Hepatocyte (in vitro differentiated cells): Measurements from ENCODE around the gene GCGR. TPM values are rescaled to one million over a fixed set of nuclear protein-coding genes. Genes with fewer than 3 reads are reported as not detected.
A peak's percentile ranks its signal among the peaks of the same experiment; 100 is the strongest.

Experiments
- DNase-seq: peaks from one replicate; pipeline ENCODE4 v3.0.0-alpha.2; 2016; ENCODE audit warnings: low spot score
- H2AFZ ChIP-seq: fragments of 200-600 bp; sonication (generic); 2 replicates; pipeline ENCODE4 v1.6.0; 2016; ENCODE audit warnings: antibody characterized with exemption, mild to moderate bottlenecking
- H3K27ac ChIP-seq: fragments of 200-600 bp; sonication (generic); 2 replicates; pipeline ENCODE4 v1.5.1; 2016; ENCODE audit warnings: mild to moderate bottlenecking
- H3K27me3 ChIP-seq: fragments of 200-600 bp; sonication (generic); 2 replicates; pipeline ENCODE4 v1.6.1; 2016
- H3K36me3 ChIP-seq: fragments of 200-600 bp; sonication (generic); replicated peaks from 2 replicates; pipeline ENCODE4 v1.5.1; 2016; ENCODE audit warnings: low read depth; ENCODE audit not compliant: insufficient read depth
- H3K4me1 ChIP-seq: fragments of 200-600 bp; sonication (generic); 2 replicates; pipeline ENCODE4 v1.5.1; 2016; ENCODE audit warnings: mild to moderate bottlenecking, moderate library complexity; ENCODE audit not compliant: insufficient read depth
- H3K4me2 ChIP-seq: fragments of 200-600 bp; sonication (generic); 2 replicates; pipeline ENCODE4 v1.6.0; 2016
- H3K4me3 ChIP-seq: fragments of 200-600 bp; sonication (generic); 2 replicates; pipeline ENCODE4 v1.5.1; 2016; ENCODE audit warnings: mild to moderate bottlenecking
- H3K79me2 ChIP-seq: fragments of 200-600 bp; sonication (generic); 2 replicates; pipeline ENCODE4 v1.6.0; 2017; ENCODE audit warnings: mild to moderate bottlenecking
- H3K9me2 ChIP-seq: fragments of 200-600 bp; sonication (generic); replicated peaks from 2 replicates; pipeline ENCODE4 v1.6.0; 2017; ENCODE audit warnings: mild to moderate bottlenecking; ENCODE audit not compliant: insufficient read depth
- H3K9me3 ChIP-seq: fragments of 200-600 bp; sonication (generic); 2 replicates; pipeline ENCODE4 v1.5.1; 2016; ENCODE audit warnings: low read depth, mild to moderate bottlenecking
- H4K20me1 ChIP-seq: fragments of 200-600 bp; sonication (generic); 2 replicates; pipeline ENCODE4 v1.6.0; 2016; ENCODE audit warnings: mild to moderate bottlenecking; ENCODE audit not compliant: insufficient read depth, poor library complexity, severe bottlenecking
- EZH2 ChIP-seq: fragments of 200-600 bp; sonication (generic); IDR thresholded peaks from 2 replicates; pipeline ENCODE4 v1.6.1; 2016; ENCODE audit warnings: antibody characterized with exemption, mild to moderate bottlenecking, borderline replicate concordance
- EZH2phosphoT487 ChIP-seq: fragments of 200-600 bp; sonication (generic); IDR thresholded peaks from one replicate; pipeline ENCODE4 v1.6.1; 2018; ENCODE audit warnings: antibody characterized with exemption, mild to moderate bottlenecking, low read depth, moderate library complexity; ENCODE audit not compliant: unreplicated experiment, severe bottlenecking
- WGBS: methylation state at CpG from one replicate; pipeline ENCODE4 v1.1.6; 2016; ENCODE audit warnings: low lambda C conversion rate; ENCODE audit errors: missing lambda C conversion rate; 5-methylcytosine and 5-hydroxymethylcytosine counted together
- polyA plus RNA-seq: library from polyadenylated mRNA; unstranded; fragments of >200 nt; fragmentation: Nextera tagmentation; extraction: Ambion mirVana; gene quantifications from 2 replicates; pipeline ENCODE4 v1.2.1, GENCODE V29; 2016
- total RNA-seq: library from RNA; depleted of rRNA; stranded (reverse); fragments of >200 nt; gene quantifications from 2 replicates; pipeline ENCODE4 v1.2.3, GENCODE V29; 2014
- TF ChIP-seq, protein P1 (sequence below): fragments of 200-600 bp; sonication (generic); IDR thresholded peaks from 2 replicates; pipeline ENCODE4 v1.5.1; 2016; ENCODE audit warnings: antibody characterized with exemption, mild to moderate bottlenecking; ENCODE audit not compliant: poor library complexity

Gene GCGR
- total and polyA plus RNA-seq, 2 experiments from 2014 or later = 2.9 to 3.8 TPM

DNA sequence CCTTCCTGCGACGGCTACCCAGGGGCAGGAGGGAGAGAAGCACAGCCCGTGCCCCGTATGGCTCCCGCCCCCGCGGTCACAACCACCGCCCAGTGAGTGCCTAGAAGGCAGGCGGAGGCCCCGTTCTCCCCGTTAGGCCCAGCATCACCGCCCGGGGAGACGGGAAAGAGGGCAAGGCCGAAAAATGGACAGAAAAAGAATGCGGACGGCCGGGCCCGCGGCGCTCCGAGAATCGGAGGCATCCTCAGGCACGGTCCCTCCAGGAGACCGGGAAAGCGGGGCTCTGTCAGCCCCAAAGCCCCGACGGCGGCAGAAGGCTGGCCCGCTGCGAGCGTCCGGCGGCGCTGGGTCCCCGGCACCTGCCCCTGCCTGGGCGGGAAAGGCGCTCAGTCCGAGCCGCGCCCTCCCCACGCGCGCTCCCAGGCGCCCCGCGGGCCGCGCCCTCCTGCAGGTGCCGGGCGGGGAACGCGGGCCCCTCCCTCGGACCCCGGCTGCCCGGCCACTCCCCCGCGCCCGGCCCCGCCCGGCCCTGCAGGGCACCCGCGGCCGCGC lies 28.7 kb downstream of the GCGR start:
- no peaks in the 10 kb centered on the region for H4K20me1 ChIP-seq
- TF ChIP-seq EZH2phosphoT487 = no peak
- peak overlapping the region; percentile 91 for H3K27ac ChIP-seq
- H2AFZ ChIP-seq = peak overlapping the region; percentile 40
- H3K4me2 ChIP-seq = peak overlapping the region; percentile 88
- H3K36me3 ChIP-seq = no peaks in the 10 kb centered on the region
- no peaks in the 10 kb centered on the region for H3K27me3 ChIP-seq
- DNase-seq = peak; percentile 55
- WGBS = 2% methylated on average over 23 of the region's 65 CpGs
- peaks cover 21% of the 10 kb centered on the region for H3K4me1 ChIP-seq
- peak overlapping the region; percentile 98 for H3K4me3 ChIP-seq
- H3K9me3 ChIP-seq = no peaks in the 10 kb centered on the region
- peaks cover 52% of the 10 kb centered on the region for H3K79me2 ChIP-seq
- no peaks in the 10 kb centered on the region for H3K9me2 ChIP-seq

DNA sequence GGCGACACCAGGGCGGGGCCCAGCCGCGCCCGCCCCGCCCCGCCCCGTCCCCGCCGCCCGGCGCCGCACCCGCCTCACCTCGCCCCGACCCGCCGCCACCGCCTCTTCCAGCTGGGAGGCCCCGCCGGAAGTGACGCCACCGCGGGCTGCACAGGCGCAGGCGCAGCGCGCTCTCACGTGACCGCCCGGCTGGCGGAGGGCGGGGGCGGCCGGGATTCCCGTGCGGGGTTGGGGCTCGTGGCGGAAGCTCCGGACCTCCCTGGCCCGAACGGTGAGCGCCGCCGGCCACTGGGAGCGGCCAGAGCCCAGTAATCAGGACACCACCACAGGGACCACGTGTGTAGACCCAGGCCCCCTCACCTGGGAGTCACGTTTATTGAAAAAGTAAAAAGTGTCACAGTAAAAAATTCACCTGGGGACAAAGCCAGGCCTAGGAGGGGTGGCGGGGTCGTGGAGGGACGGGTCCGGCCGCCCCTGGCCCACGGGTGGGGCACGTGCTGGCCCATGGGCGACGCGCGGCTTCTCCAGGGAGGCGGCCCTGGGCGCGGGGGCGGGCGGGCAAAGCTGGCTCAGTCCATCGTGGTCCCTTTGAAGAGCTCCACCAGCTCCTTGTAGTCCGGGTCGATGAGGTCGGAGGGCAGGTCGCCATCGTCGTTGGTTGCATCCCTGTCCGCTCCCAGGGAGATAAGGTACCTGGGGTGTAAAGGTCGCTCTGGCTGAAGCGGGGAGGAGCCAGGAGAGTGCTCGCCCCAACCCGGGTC lies 29.4 kb downstream of the GCGR start, which contains the start of gene MCRIP1:
Gene MCRIP1 (minus strand): TSS at position 132 of the 761 bp plus-strand sequence. CDS start 8,785 bp downstream, outside the sequence.
- DNase-seq = peak; percentile 98
- peaks cover 46% of the 10 kb centered on the region for H3K79me2 ChIP-seq
- no peaks in the 10 kb centered on the region for H3K9me3 ChIP-seq
- H3K27ac ChIP-seq = peak within 1 kb of the TSS; percentile 96
- no peaks in the 10 kb centered on the region for H3K27me3 ChIP-seq
- 2% methylated on average over 49 of the region's 76 CpGs for WGBS
- H3K9me2 ChIP-seq = no peaks in the 10 kb centered on the region
- no peaks in the 10 kb centered on the region for H3K36me3 ChIP-seq
- H2AFZ ChIP-seq = peak within 1 kb of the TSS; percentile 40
- H4K20me1 ChIP-seq = no peaks in the 10 kb centered on the region
- TF ChIP-seq, protein P1, sequence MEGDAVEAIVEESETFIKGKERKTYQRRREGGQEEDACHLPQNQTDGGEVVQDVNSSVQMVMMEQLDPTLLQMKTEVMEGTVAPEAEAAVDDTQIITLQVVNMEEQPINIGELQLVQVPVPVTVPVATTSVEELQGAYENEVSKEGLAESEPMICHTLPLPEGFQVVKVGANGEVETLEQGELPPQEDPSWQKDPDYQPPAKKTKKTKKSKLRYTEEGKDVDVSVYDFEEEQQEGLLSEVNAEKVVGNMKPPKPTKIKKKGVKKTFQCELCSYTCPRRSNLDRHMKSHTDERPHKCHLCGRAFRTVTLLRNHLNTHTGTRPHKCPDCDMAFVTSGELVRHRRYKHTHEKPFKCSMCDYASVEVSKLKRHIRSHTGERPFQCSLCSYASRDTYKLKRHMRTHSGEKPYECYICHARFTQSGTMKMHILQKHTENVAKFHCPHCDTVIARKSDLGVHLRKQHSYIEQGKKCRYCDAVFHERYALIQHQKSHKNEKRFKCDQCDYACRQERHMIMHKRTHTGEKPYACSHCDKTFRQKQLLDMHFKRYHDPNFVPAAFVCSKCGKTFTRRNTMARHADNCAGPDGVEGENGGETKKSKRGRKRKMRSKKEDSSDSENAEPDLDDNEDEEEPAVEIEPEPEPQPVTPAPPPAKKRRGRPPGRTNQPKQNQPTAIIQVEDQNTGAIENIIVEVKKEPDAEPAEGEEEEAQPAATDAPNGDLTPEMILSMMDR = no peak
- no peak for TF ChIP-seq EZH2
- no peak for TF ChIP-seq EZH2phosphoT487
- peak within 1 kb of the TSS; percentile 97 for H3K4me2 ChIP-seq
- peak within 1 kb of the TSS; percentile 98 for H3K4me3 ChIP-seq
- H3K4me1 ChIP-seq = peaks cover 21% of the 10 kb centered on the region

DNA sequence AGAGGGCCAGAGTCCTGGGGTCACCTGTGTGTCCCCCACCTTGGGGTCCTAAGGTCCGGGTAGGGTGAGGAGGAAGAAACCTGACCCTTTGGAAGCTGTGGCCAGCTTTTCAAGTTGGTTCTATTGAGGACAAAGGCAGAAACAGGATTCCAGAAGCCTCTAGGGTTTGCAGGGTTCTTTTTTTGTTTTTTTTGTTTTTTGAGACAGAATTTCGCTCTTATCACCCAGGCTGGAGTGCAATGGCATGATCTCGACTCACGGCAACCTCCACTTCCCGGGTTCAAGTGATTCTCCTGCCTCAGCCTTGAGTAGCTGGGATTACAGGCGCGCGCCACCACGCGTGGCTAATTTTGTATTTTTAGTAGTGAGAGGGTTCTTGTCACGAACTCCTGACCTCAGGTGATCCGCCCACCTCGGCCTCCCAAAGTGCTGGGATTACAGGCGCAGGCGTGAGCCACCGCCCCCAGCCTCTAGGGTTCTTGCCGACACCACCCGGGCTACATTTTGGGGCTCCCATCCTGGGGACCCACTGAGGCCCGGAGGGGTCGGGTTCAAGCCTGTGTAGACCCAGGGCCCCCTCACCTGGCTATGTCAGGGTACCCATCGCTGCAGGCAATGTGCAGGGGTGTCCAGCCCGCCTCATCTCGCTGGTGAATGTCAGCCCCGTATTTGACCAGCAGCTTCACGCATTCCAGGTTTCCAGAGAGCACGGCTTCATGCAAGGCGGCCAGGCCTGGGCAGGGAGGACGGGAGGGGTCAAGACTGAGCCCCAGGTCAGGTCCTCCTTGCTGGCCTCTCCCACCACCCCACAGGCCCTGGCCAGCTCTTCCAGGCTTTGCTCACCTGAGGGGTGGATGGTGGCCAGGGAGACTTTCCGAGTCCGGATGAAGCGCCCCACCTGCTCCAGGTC lies 30.2 kb downstream of the GCGR start:
- 86% methylated on average over 30 of the region's 31 CpGs for WGBS
- Histone ChIP-seq H3K4me2 (peak overlapping the region; percentile 97), H3K9me2 (no peaks in the 10 kb centered on the region), H3K27me3 (no peaks in the 10 kb centered on the region), H4K20me1 (no peaks in the 10 kb centered on the region), H3K36me3 (no peaks in the 10 kb centered on the region), H3K4me3 (peak overlapping the region; percentile 50), H2AFZ (peak overlapping the region; percentile 32), H3K9me3 (no peaks in the 10 kb centered on the region), H3K79me2 (peaks cover 38% of the 10 kb centered on the region), H3K27ac (peak overlapping the region; percentile 96), H3K4me1 (peaks cover 21% of the 10 kb centered on the region)
- DNase-seq = no peak
- TF ChIP-seq EZH2phosphoT487 = no peak
- TF ChIP-seq, protein P1 = no peak
- no peak for TF ChIP-seq EZH2
